Measurements from ENCODE around the gene CFAP206.

- TF ChIP-seq CTBP1 (IDR thresholded peaks at IDR 0.05; ENCODE audit: borderline replicate concordance) (no peak), TARDBP (IDR thresholded peaks at IDR 0.05) (no peak), FOXA1 (IDR thresholded peaks at IDR 0.05) (no peak), SP1 (IDR thresholded peaks at IDR 0.05) (no peak), BHLHE40 (IDR thresholded peaks at IDR 0.05; ENCODE audit: borderline replicate concordance) (no peak), ZNF384 (IDR thresholded peaks at IDR 0.05) (no peak), SUZ12 (IDR thresholded peaks at IDR 0.05) (no peak), ELF4 (IDR thresholded peaks at IDR 0.05) (no peak), NFRKB (IDR thresholded peaks at IDR 0.05) (no peak), FOXK2 (IDR thresholded peaks at IDR 0.05) (no peak), FOXM1 (IDR thresholded peaks at IDR 0.05; ENCODE audit: borderline replicate concordance) (no peak)
Measured at GRCh38 chr6:87384449-87384848, 23.3 kb upstream of the CFAP206 start.
